Keratinocyte (primary cell): Measurements from ENCODE around the gene SUMO1. TPM values are rescaled to one million over a fixed set of nuclear protein-coding genes. Genes with fewer than 3 reads are reported as not detected.

Source experiments
- DNase-seq: peaks from one replicate; pipeline ENCODE4 v3.0.0-alpha.2; 2011; ENCODE audit warnings: low read depth, missing footprints, low spot score
- FAIRE-seq: peaks from 2 replicates; lab custom pipeline; 2011; peaks lifted over from hg19 to GRCh38; lab: Jason Lieb, UNC
- H2AFZ ChIP-seq: 2 replicates; pipeline ENCODE4 v1.6.0; 2012; ENCODE audit warnings: low read length, control low read depth, inconsistent platforms; ENCODE audit not compliant: control insufficient read depth
- H3K27ac ChIP-seq: 2 replicates; pipeline ENCODE4 v1.5.1; 2011; ENCODE audit warnings: low read length; ENCODE audit not compliant: control insufficient read depth, insufficient read depth
- H3K27me3 ChIP-seq: 3 replicates; pipeline ENCODE4 v1.6.0; 2011; ENCODE audit warnings: low read length; ENCODE audit not compliant: control insufficient read depth, insufficient read depth; ENCODE audit errors: extremely low read depth
- H3K36me3 ChIP-seq, 2 experiments: 2 replicates in 1 of 2; 3 replicates in 1 of 2; pipeline ENCODE4 v1.5.1; 2011; ENCODE audit warnings: low read length in 2 of 2, mild to moderate bottlenecking in 1 of 2; ENCODE audit not compliant: control insufficient read depth in 2 of 2, insufficient read depth in 2 of 2; ENCODE audit errors: extremely low read depth in 1 of 2
- H3K4me1 ChIP-seq: 3 replicates; pipeline ENCODE4 v1.5.1; 2011; ENCODE audit warnings: low read length; ENCODE audit not compliant: control insufficient read depth, insufficient read depth; ENCODE audit errors: extremely low read depth
- H3K4me2 ChIP-seq: 3 replicates; pipeline ENCODE4 v1.6.0; 2011; ENCODE audit warnings: low read depth, low read length; ENCODE audit not compliant: control insufficient read depth, insufficient read depth; ENCODE audit errors: extremely low read depth
- H3K4me3 ChIP-seq, 3 experiments: fragments of 200-600 bp in 1 of 3; sonication (generic) in 1 of 3; 2 replicates in 2 of 3; 3 replicates in 1 of 3; pipeline ENCODE4 v1.5.1; 2011 to 2016; ENCODE audit warnings: low read length in 3 of 3, mild to moderate bottlenecking in 3 of 3, control low read depth in 2 of 3, inconsistent platforms in 1 of 3, low read depth in 1 of 3, mixed read lengths in 1 of 3, mixed run types in 1 of 3, moderate library complexity in 1 of 3; ENCODE audit not compliant: control insufficient read depth in 2 of 3, insufficient read depth in 2 of 3; ENCODE audit errors: extremely low read depth in 1 of 3
- H3K79me2 ChIP-seq: 2 replicates; pipeline ENCODE4 v1.6.0; 2012; ENCODE audit warnings: low read length; ENCODE audit not compliant: control insufficient read depth, insufficient read depth
- H3K9ac ChIP-seq: 3 replicates; pipeline ENCODE4 v1.6.0; 2011; ENCODE audit warnings: low read length; ENCODE audit not compliant: control insufficient read depth, insufficient read depth; ENCODE audit errors: extremely low read depth
- H3K9me1 ChIP-seq: 3 replicates; pipeline ENCODE4 v1.6.0; 2011; ENCODE audit warnings: low read length; ENCODE audit not compliant: control insufficient read depth, insufficient read depth; ENCODE audit errors: extremely low read depth
- H3K9me3 ChIP-seq: 2 replicates; pipeline ENCODE4 v1.5.1; 2012; ENCODE audit warnings: low read depth, low read length; ENCODE audit not compliant: control insufficient read depth
- H4K20me1 ChIP-seq: 3 replicates; pipeline ENCODE4 v1.6.0; 2011; ENCODE audit warnings: low read length; ENCODE audit not compliant: control insufficient read depth, insufficient read depth; ENCODE audit errors: extremely low read depth
- EZH2 ChIP-seq: IDR thresholded peaks from one replicate; pipeline ENCODE4 v1.6.1; 2012; ENCODE audit warnings: inconsistent platforms, mild to moderate bottlenecking, low read length, moderate library complexity
- dilution Hi-C: fragments of 300-500 bp; cut with MboI; formaldehyde crosslinking; loops from one replicate; pipeline ENCODE4 v1.7.0; 2020; ENCODE audit warnings: low sequenced_read_pairs; ENCODE audit not compliant: extremely low pct_ligation_motif_present
- polyA plus RNA-seq, 5 experiments: library from polyadenylated mRNA; depleted of rRNA in 3 of 5; stranded (reverse) in 3 of 5; stranded (forward) in 1 of 5; unstranded in 1 of 5; fragments of >200 nt; gene quantifications; 1 replicate in 1 of 5; 2 replicates in 3 of 5; 3 replicates in 1 of 5; pipeline versions ENCODE4 v1.2.1 to v1.2.3, GENCODE V29; 2011 to 2012; ENCODE audit warnings: missing spikeins in 2 of 5, low read depth in 1 of 5, low replicate concordance in 1 of 5
- TF ChIP-seq, protein P1 (sequence below), 3 experiments: IDR thresholded peaks in 1 of 3; conservative IDR thresholded peaks in 1 of 3; optimal IDR thresholded peaks in 1 of 3; 2 replicates in 2 of 3; 3 replicates in 1 of 3; pipeline versions ENCODE3 to v1.5.1; 2011; ENCODE audit warnings: low read length in 3 of 3, mild to moderate bottlenecking in 3 of 3, moderate library complexity in 2 of 3, control low read depth in 1 of 3, inconsistent platforms in 1 of 3; ENCODE audit not compliant: insufficient read depth in 2 of 3; ENCODE audit errors: extremely low read depth in 1 of 3

The SUMO1 gene
- polyA plus RNA-seq, 1 donor (not counting 4 experiments of a cell fraction or from before 2014, with no cell fraction given) = 179 TPM

- Histone ChIP-seq H4K20me1 (no peaks in the 10 kb centered on the region), H3K27ac (no peak overlapping the region), H3K9me3 (no peaks in the 10 kb centered on the region), H2AFZ (no peak overlapping the region), H3K4me1 (no peaks in the 10 kb centered on the region), H3K4me3 (no peak overlapping the region), H3K79me2 (no peaks in the 10 kb centered on the region), H3K36me3 (no peaks in the 10 kb centered on the region), H3K27me3 (no peaks in the 10 kb centered on the region), H3K9me1 (no peaks in the 10 kb centered on the region), H3K9ac (no peak overlapping the region), H3K4me2 (no peak overlapping the region)
- FAIRE-seq (no peak), DNase-seq (no peak)
- TF ChIP-seq, protein P1, sequence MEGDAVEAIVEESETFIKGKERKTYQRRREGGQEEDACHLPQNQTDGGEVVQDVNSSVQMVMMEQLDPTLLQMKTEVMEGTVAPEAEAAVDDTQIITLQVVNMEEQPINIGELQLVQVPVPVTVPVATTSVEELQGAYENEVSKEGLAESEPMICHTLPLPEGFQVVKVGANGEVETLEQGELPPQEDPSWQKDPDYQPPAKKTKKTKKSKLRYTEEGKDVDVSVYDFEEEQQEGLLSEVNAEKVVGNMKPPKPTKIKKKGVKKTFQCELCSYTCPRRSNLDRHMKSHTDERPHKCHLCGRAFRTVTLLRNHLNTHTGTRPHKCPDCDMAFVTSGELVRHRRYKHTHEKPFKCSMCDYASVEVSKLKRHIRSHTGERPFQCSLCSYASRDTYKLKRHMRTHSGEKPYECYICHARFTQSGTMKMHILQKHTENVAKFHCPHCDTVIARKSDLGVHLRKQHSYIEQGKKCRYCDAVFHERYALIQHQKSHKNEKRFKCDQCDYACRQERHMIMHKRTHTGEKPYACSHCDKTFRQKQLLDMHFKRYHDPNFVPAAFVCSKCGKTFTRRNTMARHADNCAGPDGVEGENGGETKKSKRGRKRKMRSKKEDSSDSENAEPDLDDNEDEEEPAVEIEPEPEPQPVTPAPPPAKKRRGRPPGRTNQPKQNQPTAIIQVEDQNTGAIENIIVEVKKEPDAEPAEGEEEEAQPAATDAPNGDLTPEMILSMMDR (optimal IDR thresholded peaks at IDR 0.05 in 1 of 3, IDR thresholded peaks at IDR 0.05 in 1 of 3, conservative IDR thresholded peaks at IDR 0.05 in 1 of 3; ENCODE audit: extremely low read depth in 1 of 3, insufficient read depth in 2 of 3, low read length in 3 of 3) = no peak
- TF ChIP-seq EZH2 = no peak
- dilution Hi-C loops = no loop called here
Observed at GRCh38 chr2:202161151-202161835, 77.1 kb downstream of the SUMO1 start.

DNA sequence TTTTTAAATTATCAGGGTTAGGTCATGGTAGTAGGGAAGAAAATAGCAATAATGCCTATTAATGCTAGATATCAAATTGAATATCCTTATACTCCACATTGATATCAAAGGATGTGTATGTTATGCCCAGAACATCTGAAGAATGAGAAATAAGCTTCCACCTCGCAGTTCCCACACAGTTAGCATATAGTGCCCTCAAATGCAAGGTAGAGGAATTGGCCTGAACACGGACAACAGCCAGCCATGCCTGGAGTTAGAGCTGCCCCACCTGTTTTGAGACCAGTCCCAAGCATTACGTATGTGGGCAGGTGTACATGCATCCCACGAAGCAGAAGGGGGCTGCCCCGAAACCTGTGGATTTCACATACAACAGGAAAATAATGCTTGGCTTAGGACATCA lies 79.6 kb downstream of the SUMO1 start:
- H3K9me1 ChIP-seq = no peaks in the 10 kb centered on the region
- H3K79me2 ChIP-seq = no peaks in the 10 kb centered on the region
- peaks cover 3% of the 10 kb centered on the region for H3K27me3 ChIP-seq
- H4K20me1 ChIP-seq = no peaks in the 10 kb centered on the region
- H3K36me3 ChIP-seq = no peaks in the 10 kb centered on the region
- dilution Hi-C loops = no loop called here
- no peaks in the 10 kb centered on the region for H3K9me3 ChIP-seq
- no peak overlapping the region for H3K9ac ChIP-seq
- FAIRE-seq (no peak), DNase-seq (no peak)
- no peak overlapping the region for H3K4me2 ChIP-seq
- TF ChIP-seq EZH2 = no peak
- TF ChIP-seq, protein P1 (optimal IDR thresholded peaks at IDR 0.05 in 1 of 3, IDR thresholded peaks at IDR 0.05 in 1 of 3, conservative IDR thresholded peaks at IDR 0.05 in 1 of 3; ENCODE audit: extremely low read depth in 1 of 3, insufficient read depth in 2 of 3, low read length in 3 of 3) = peak in 2 of 3 experiments; percentile 19 to 54
- no peak overlapping the region for H2AFZ ChIP-seq
- H3K4me3 ChIP-seq = no peak overlapping the region
- no peaks in the 10 kb centered on the region for H3K4me1 ChIP-seq
- H3K27ac ChIP-seq = no peak overlapping the region
